LHCN-M2 (cell line): ENCODE results near the gene RGS16. TPM values are rescaled to one million over a fixed set of nuclear protein-coding genes. Genes with fewer than 3 reads are reported as not detected.
"Not testable (repeated sequence)": the region's sequence is repeated elsewhere in the genome, so short reads cannot be mapped to it uniquely, and the experiment has no call there.

Source experiments
- DNase-seq: peaks from one replicate; pipeline ENCODE4 v3.0.0-alpha.2; 2012; ENCODE audit warnings: low read depth
- polyA plus RNA-seq: library from polyadenylated mRNA; unstranded; fragments of >200 nt; gene quantifications from one replicate; pipeline ENCODE4 v1.2.1, GENCODE V29; 2012; ENCODE audit warnings: missing spikeins
- total RNA-seq: library from RNA; depleted of rRNA; stranded (reverse); fragments of >200 nt; gene quantifications from 2 replicates; pipeline ENCODE4 v1.2.3, GENCODE V29; 2014; rRNA removed

Gene RGS16
- 0.06 TPM in 1 of 2 replicates, not detected in the other for total RNA-seq
- polyA plus RNA-seq, result 0.02 TPM

GRCh38 chr1:182604175-182605164 lies at the start of gene RGS16:
Gene RGS16, minus strand, starts transcription at chr1:182604389. Its CDS starts 130 bp downstream, at chr1:182604259.
- DNase-seq, result peak; percentile 72

GRCh38 chr1:182653986-182654385 lies 49.8 kb upstream of the RGS16 start:
- no peak for DNase-seq

- no peak for DNase-seq
Measured at GRCh38 chr1:182652933-182653332, 48.7 kb upstream of the RGS16 start.

- DNase-seq, result no peak
Measured at GRCh38 chr1:182651339-182651724, 47.1 kb upstream of the RGS16 start.

GRCh38 chr1:182650678-182651338 lies 46.6 kb upstream of the RGS16 start:
- no peak for DNase-seq

- no peak for DNase-seq
Measured at GRCh38 chr1:182649041-182649440, 44.9 kb upstream of the RGS16 start.

- no peak for DNase-seq
Measured at GRCh38 chr1:182646739-182647138, 42.5 kb upstream of the RGS16 start.

- DNase-seq, result no peak
Measured at GRCh38 chr1:182644886-182645285, 40.7 kb upstream of the RGS16 start.

GRCh38 chr1:182643699-182644098 lies 39.5 kb upstream of the RGS16 start:
- DNase-seq, result no peak

- no peak for DNase-seq
Measured at GRCh38 chr1:182642461-182642860, 38.3 kb upstream of the RGS16 start.

- DNase-seq, result no peak
Measured at GRCh38 chr1:182641561-182641960, 37.4 kb upstream of the RGS16 start.

- DNase-seq, result no peak
Measured at GRCh38 chr1:182639330-182639729, 35.1 kb upstream of the RGS16 start.

- DNase-seq, result no peak
Measured at GRCh38 chr1:182637769-182638168, 33.6 kb upstream of the RGS16 start.

- DNase-seq, result no peak
Measured at GRCh38 chr1:182635871-182636270, 31.7 kb upstream of the RGS16 start.

GRCh38 chr1:182634306-182635072 lies 30.3 kb upstream of the RGS16 start:
- no peak for DNase-seq

GRCh38 chr1:182633657-182634281 lies 29.6 kb upstream of the RGS16 start:
- no peak for DNase-seq

- DNase-seq, result no peak
Measured at GRCh38 chr1:182633031-182633430, 28.8 kb upstream of the RGS16 start.

GRCh38 chr1:182632441-182632857 lies 28.3 kb upstream of the RGS16 start:
- DNase-seq, result not testable (repeated sequence)

- no peak for DNase-seq
Measured at GRCh38 chr1:182631954-182632353, 27.8 kb upstream of the RGS16 start.

GRCh38 chr1:182631053-182631677 lies 27.0 kb upstream of the RGS16 start:
- DNase-seq, result no peak

- DNase-seq, result no peak
Measured at GRCh38 chr1:182630586-182630985, 26.4 kb upstream of the RGS16 start.
